ENCODE results near the gene FOLR2.

GRCh38 chr11:72189455-72190250 lies 26.9 kb upstream of the FOLR2 start:
- no peak for TF ChIP-seq CTCF (IDR thresholded peaks at IDR 0.05)
- no peak for TF ChIP-seq RXRA (IDR thresholded peaks at IDR 0.05; ENCODE audit: borderline replicate concordance, low read depth)
- TF ChIP-seq USF2 (IDR thresholded peaks at IDR 0.05; ENCODE audit: borderline replicate concordance, low read depth, low read length) = no peak
- no peak for TF ChIP-seq SIN3A (IDR thresholded peaks at IDR 0.05; ENCODE audit: borderline replicate concordance, low read depth, low read length)
- TF ChIP-seq NFIC (IDR thresholded peaks at IDR 0.05; ENCODE audit: borderline replicate concordance) = no peak
- no peak for TF ChIP-seq FOXM1 (IDR thresholded peaks at IDR 0.05; ENCODE audit: low read depth)
- TF ChIP-seq JUND (IDR thresholded peaks at IDR 0.05) = no peak
- no peak for TF ChIP-seq NRF1 (IDR thresholded peaks at IDR 0.05; ENCODE audit: low read depth, low read length)
- no peak for TF ChIP-seq RCOR1 (IDR thresholded peaks at IDR 0.05; ENCODE audit: low read length)
- TF ChIP-seq RAD21 (IDR thresholded peaks at IDR 0.05; ENCODE audit: low read length) = no peak
- no peak for TF ChIP-seq ELF1 (IDR thresholded peaks at IDR 0.05)
- TF ChIP-seq MEF2A (IDR thresholded peaks at IDR 0.05; ENCODE audit: borderline replicate concordance, low read depth) = no peak

Data from SK-N-SH (cell line).